NT2/D1 (cell line): ENCODE results near the gene DOCK6.

Experiments used
- SUZ12 ChIP-seq: IDR thresholded peaks from 2 replicates; pipeline ENCODE4 v1.6.1; 2011; ENCODE audit not compliant: insufficient read length, insufficient read depth; ENCODE audit errors: extremely low read depth
- YY1 ChIP-seq: IDR thresholded peaks from 2 replicates; pipeline ENCODE4 v1.6.1; 2011; ENCODE audit not compliant: insufficient read length, insufficient read depth
- ZNF274 ChIP-seq: IDR thresholded peaks from 2 replicates; pipeline ENCODE4 v1.6.1; 2011; ENCODE audit warnings: mild to moderate bottlenecking, low read depth, low read length

GRCh38 chr19:11237321-11237720 is 25.0 kb downstream of the DOCK6 start:
- TF ChIP-seq ZNF274 (no peak), YY1 (no peak), SUZ12 (no peak)
